K562 (cell line): ENCODE results near the gene PPP1R3E. TPM values are rescaled to one million over a fixed set of nuclear protein-coding genes. Genes with fewer than 3 reads are reported as not detected.

Experiments
- CBX3 ChIP-seq, 2 experiments: IDR thresholded peaks; 1 replicate in 1 of 2; 2 replicates in 1 of 2; pipeline ENCODE4 v1.6.1; 2012; ENCODE audit warnings: inconsistent platforms in 2 of 2, low read length in 2 of 2, borderline replicate concordance in 1 of 2, control low read depth in 1 of 2
- HDGF ChIP-seq: fragments of 450-650 bp; IDR thresholded peaks from 2 replicates; pipeline ENCODE4 v1.6.1; 2016
- NR3C1 ChIP-seq: sonication (generic); formaldehyde crosslinking; IDR thresholded peaks from 2 replicates; pipeline ENCODE4 v1.8.1; 2022; ENCODE audit warnings: missing genetic modification reagents
- POLR2AphosphoS2 ChIP-seq: IDR thresholded peaks from 2 replicates; pipeline ENCODE4 v1.6.1; 2012; ENCODE audit warnings: low read length, improper control_type of control experiment
- SPI1 ChIP-seq: IDR thresholded peaks from 2 replicates; pipeline ENCODE4 v1.6.1; 2011; ENCODE audit warnings: low read depth, low read length, control low read depth, borderline replicate concordance
- TAF1 ChIP-seq: IDR thresholded peaks from 2 replicates; pipeline ENCODE4 v1.6.1; 2011; ENCODE audit warnings: mild to moderate bottlenecking, low read length, moderate library complexity; ENCODE audit not compliant: insufficient read depth, control insufficient read depth, severe bottlenecking; ENCODE audit errors: extremely low read depth
- ZBTB1 ChIP-seq: sonication (generic); formaldehyde crosslinking; IDR thresholded peaks from 2 replicates; pipeline ENCODE4 v1.8.1; 2023; ENCODE audit warnings: missing genetic modification reagents, low read depth, mild to moderate bottlenecking, borderline replicate concordance
- ZNF311 ChIP-seq: fragments of 250-450 bp; sonication (Bioruptor Pico); IDR thresholded peaks from 2 replicates; pipeline ENCODE4 v1.4.0; 2020; ENCODE audit warnings: mild to moderate bottlenecking, moderate library complexity
- ZNF316 ChIP-seq: fragments of 450-650 bp; IDR thresholded peaks from 2 replicates; pipeline ENCODE4 v1.6.1; 2016
- polyA plus RNA-seq, 8 experiments: library from polyadenylated mRNA; depleted of rRNA in 4 of 8; stranded (reverse) in 5 of 8; unstranded in 3 of 8; fragments of >200 nt; fragmentation: Nextera tagmentation in 2 of 8; fragmentation: Illumina TruSeq in 1 of 8; extraction: Ambion mirVana in 2 of 8; extraction: Trizol in 1 of 8; gene quantifications; 2 replicates each; pipeline versions ENCODE4 v1.2.1 to v1.2.3, GENCODE V29; 2011 to 2014; ENCODE audit warnings: inconsistent platforms in 1 of 8, missing spikeins in 1 of 8
- total RNA-seq, 7 experiments: library from RNA; depleted of rRNA in 6 of 7; stranded (reverse); fragments of >200 nt in 6 of 7; fragmentation: Illumina TruSeq in 2 of 7; extraction: Trizol in 2 of 7; gene quantifications; 2 replicates each; pipeline versions ENCODE4 v1.2.1 to v1.2.3, GENCODE V29; 2011 to 2021; ENCODE audit warnings: low replicate concordance in 1 of 7
- TF ChIP-seq, protein P1 (sequence below): fragments of 200-800 bp; sonication (Bioruptor generic); IDR thresholded peaks from 2 replicates; pipeline ENCODE4 v1.6.1; 2017; ENCODE audit warnings: missing genetic modification characterization, missing compliant biosample characterization
- TF ChIP-seq, protein P2 (sequence below), 3 experiments: fragments of 200-800 bp in 1 of 3; sonication (Bioruptor generic) in 1 of 3; sonication (generic) in 1 of 3; formaldehyde crosslinking in 1 of 3; IDR thresholded peaks; 2 replicates each; pipeline versions ENCODE4 v1.6.1 to v1.8.0; 2016 to 2022; ENCODE audit warnings: mild to moderate bottlenecking in 2 of 3, missing compliant biosample characterization in 2 of 3, missing genetic modification characterization in 2 of 3, missing genetic modification reagents in 1 of 3
- TF ChIP-seq, protein P3 (sequence below): fragments of 200-600 bp; sonication (generic); IDR thresholded peaks from one replicate; pipeline ENCODE4 v1.6.1; 2012; ENCODE audit warnings: mild to moderate bottlenecking, low read depth, low read length, inconsistent platforms

Gene PPP1R3E
- total and polyA plus RNA-seq, 9 of the 15 experiments (the other 6 are each of a cell fraction or from before 2014, with no cell fraction given): 3.2 to 18.4 (median 7.6) TPM

DNA sequence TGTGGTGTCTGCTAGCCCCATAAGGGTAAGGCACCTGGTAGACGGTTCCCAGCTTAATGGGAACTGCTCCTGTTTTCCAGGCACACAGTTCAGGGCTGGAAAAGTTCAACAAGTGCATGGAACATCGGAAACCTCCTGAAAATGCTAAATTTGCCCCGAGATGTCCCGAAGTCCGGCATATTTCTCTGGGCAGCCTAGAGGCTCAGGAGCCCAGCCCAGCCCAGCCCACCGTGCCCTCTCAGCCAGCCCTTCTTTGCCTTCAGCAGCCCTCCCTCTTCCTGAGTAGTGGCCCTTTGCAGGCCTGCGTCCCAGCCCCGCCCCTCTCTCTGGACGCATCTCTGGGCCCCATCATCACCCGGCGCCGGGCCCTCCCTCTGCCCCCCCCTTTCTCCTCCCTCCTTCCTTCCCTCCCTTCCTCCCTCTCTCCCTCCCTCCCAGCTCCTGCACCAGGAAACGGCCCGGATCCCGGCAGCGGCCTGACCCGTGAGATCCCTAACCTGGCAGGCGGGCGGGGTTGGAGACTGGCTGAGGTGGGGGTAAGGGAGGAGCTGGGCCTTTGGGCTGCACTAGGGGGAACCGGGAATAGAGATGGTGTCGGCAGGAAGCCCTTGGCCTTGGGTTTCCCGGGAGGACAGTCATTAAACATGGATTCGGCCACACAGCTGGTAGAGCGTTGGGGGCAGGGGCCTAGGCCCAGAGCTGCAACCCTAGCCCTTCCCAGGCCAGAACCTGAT is 3.9 kb upstream of the PPP1R3E start, which contains the start of gene BCL2L2 (continued):
- TF ChIP-seq ZBTB1 (CRISPR knock-in tag): no peak
- no peak for TF ChIP-seq HDGF
- TF ChIP-seq, protein P1, sequence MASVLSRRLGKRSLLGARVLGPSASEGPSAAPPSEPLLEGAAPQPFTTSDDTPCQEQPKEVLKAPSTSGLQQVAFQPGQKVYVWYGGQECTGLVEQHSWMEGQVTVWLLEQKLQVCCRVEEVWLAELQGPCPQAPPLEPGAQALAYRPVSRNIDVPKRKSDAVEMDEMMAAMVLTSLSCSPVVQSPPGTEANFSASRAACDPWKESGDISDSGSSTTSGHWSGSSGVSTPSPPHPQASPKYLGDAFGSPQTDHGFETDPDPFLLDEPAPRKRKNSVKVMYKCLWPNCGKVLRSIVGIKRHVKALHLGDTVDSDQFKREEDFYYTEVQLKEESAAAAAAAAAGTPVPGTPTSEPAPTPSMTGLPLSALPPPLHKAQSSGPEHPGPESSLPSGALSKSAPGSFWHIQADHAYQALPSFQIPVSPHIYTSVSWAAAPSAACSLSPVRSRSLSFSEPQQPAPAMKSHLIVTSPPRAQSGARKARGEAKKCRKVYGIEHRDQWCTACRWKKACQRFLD: no peak
- TF ChIP-seq, protein P2, sequence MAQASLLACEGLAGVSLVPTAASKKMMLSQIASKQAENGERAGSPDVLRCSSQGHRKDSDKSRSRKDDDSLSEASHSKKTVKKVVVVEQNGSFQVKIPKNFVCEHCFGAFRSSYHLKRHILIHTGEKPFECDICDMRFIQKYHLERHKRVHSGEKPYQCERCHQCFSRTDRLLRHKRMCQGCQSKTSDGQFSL (CRISPR knock-in tag; IDR thresholded peaks at IDR 0.05): peak; percentile 100
- TF ChIP-seq, protein P2 (tag; IDR thresholded peaks at IDR 0.05): peak in 1 of 2 experiments; percentile 100; a peak in 2 of 4 replicates
- peak; percentile 71 for TF ChIP-seq TAF1
- no peak for TF ChIP-seq POLR2AphosphoS2
- TF ChIP-seq, protein P3, sequence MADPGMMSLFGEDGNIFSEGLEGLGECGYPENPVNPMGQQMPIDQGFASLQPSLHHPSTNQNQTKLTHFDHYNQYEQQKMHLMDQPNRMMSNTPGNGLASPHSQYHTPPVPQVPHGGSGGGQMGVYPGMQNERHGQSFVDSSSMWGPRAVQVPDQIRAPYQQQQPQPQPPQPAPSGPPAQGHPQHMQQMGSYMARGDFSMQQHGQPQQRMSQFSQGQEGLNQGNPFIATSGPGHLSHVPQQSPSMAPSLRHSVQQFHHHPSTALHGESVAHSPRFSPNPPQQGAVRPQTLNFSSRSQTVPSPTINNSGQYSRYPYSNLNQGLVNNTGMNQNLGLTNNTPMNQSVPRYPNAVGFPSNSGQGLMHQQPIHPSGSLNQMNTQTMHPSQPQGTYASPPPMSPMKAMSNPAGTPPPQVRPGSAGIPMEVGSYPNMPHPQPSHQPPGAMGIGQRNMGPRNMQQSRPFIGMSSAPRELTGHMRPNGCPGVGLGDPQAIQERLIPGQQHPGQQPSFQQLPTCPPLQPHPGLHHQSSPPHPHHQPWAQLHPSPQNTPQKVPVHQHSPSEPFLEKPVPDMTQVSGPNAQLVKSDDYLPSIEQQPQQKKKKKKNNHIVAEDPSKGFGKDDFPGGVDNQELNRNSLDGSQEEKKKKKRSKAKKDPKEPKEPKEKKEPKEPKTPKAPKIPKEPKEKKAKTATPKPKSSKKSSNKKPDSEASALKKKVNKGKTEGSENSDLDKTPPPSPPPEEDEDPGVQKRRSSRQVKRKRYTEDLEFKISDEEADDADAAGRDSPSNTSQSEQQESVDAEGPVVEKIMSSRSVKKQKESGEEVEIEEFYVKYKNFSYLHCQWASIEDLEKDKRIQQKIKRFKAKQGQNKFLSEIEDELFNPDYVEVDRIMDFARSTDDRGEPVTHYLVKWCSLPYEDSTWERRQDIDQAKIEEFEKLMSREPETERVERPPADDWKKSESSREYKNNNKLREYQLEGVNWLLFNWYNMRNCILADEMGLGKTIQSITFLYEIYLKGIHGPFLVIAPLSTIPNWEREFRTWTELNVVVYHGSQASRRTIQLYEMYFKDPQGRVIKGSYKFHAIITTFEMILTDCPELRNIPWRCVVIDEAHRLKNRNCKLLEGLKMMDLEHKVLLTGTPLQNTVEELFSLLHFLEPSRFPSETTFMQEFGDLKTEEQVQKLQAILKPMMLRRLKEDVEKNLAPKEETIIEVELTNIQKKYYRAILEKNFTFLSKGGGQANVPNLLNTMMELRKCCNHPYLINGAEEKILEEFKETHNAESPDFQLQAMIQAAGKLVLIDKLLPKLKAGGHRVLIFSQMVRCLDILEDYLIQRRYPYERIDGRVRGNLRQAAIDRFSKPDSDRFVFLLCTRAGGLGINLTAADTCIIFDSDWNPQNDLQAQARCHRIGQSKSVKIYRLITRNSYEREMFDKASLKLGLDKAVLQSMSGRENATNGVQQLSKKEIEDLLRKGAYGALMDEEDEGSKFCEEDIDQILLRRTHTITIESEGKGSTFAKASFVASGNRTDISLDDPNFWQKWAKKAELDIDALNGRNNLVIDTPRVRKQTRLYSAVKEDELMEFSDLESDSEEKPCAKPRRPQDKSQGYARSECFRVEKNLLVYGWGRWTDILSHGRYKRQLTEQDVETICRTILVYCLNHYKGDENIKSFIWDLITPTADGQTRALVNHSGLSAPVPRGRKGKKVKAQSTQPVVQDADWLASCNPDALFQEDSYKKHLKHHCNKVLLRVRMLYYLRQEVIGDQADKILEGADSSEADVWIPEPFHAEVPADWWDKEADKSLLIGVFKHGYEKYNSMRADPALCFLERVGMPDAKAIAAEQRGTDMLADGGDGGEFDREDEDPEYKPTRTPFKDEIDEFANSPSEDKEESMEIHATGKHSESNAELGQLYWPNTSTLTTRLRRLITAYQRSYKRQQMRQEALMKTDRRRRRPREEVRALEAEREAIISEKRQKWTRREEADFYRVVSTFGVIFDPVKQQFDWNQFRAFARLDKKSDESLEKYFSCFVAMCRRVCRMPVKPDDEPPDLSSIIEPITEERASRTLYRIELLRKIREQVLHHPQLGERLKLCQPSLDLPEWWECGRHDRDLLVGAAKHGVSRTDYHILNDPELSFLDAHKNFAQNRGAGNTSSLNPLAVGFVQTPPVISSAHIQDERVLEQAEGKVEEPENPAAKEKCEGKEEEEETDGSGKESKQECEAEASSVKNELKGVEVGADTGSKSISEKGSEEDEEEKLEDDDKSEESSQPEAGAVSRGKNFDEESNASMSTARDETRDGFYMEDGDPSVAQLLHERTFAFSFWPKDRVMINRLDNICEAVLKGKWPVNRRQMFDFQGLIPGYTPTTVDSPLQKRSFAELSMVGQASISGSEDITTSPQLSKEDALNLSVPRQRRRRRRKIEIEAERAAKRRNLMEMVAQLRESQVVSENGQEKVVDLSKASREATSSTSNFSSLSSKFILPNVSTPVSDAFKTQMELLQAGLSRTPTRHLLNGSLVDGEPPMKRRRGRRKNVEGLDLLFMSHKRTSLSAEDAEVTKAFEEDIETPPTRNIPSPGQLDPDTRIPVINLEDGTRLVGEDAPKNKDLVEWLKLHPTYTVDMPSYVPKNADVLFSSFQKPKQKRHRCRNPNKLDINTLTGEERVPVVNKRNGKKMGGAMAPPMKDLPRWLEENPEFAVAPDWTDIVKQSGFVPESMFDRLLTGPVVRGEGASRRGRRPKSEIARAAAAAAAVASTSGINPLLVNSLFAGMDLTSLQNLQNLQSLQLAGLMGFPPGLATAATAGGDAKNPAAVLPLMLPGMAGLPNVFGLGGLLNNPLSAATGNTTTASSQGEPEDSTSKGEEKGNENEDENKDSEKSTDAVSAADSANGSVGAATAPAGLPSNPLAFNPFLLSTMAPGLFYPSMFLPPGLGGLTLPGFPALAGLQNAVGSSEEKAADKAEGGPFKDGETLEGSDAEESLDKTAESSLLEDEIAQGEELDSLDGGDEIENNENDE: no peak
- TF ChIP-seq SPI1: no peak
- TF ChIP-seq NR3C1 (CRISPR knock-in tag): no peak
- TF ChIP-seq ZNF311 (CRISPR knock-in tag): no peak
- TF ChIP-seq ZNF316: no peak
- no peak; a peak in 1 of 3 replicates for TF ChIP-seq CBX3 (IDR thresholded peaks at IDR 0.05; ENCODE audit: borderline replicate concordance in 1 of 2, low read length in 2 of 2)
